Measurements from ENCODE around the gene LCE3E. TPM values are rescaled to one million over a fixed set of nuclear protein-coding genes. Genes with fewer than 3 reads are reported as not detected.

LCE3E gene
- total RNA-seq, 4 donors from 2014 or later: not detected

- no peak for TF ChIP-seq CTCF (IDR thresholded peaks at IDR 0.05)
- TF ChIP-seq POLR2A (IDR thresholded peaks at IDR 0.05): no peak
- DNase-seq: no peak
- intact Hi-C loops (cut with DNase I): no loop called here
- no peak overlapping the region for H3K4me3 ChIP-seq (replicated peaks in 1 of 3)
- H3K27ac ChIP-seq: no peak overlapping the region
- H3K27me3 ChIP-seq: peaks cover 20% of the 10 kb centered on the region
- no peaks in the 10 kb centered on the region for H3K36me3 ChIP-seq
- WGBS, 2 donors: 51 to 52% methylated on average over 7 of the region's 7 CpGs
- no peaks in the 10 kb centered on the region for H3K9me3 ChIP-seq
- peaks cover 4 to 7% of the 10 kb centered on the region in 2 donors for H3K4me1 ChIP-seq
Measured at GRCh38 chr1:152517237-152517811, 49.3 kb downstream of the LCE3E start.

GRCh38 chr1:152516082-152516481 lies 50.5 kb downstream of the LCE3E start:
- Histone ChIP-seq H3K4me1 (peaks cover 4 to 7% of the 10 kb centered on the region in 2 donors), H3K27me3 (peaks cover 20% of the 10 kb centered on the region), H3K27ac (no peak overlapping the region), H3K9me3 (no peaks in the 10 kb centered on the region), H3K4me3 (replicated peaks in 1 of 3) (no peak overlapping the region), H3K36me3 (no peaks in the 10 kb centered on the region)
- 74 to 77% methylated on average over 7 of the region's 7 CpGs for WGBS, 2 donors
- no peak for DNase-seq
- TF ChIP-seq CTCF (IDR thresholded peaks at IDR 0.05) (no peak), POLR2A (IDR thresholded peaks at IDR 0.05) (no peak)
- intact Hi-C loops (cut with DNase I): no loop called here

Small RNAs within 50 kb of the gene (small RNA-seq; reads per million reads assigned to genes)
- gene LCE3B: not detected

Other genes starting within 250 kb of the LCE3E start
- gene FLG, start 241.5 kb downstream of the LCE3E start, total RNA-seq: 1 to 10 TPM in 1 of 4 donors, under 1 TPM in 1, not detected in 2; 0.11 to 1.3 TPM
- not detected for gene FLG2, start 206.8 kb downstream of the LCE3E start, total RNA-seq
- not detected for gene CRNN, start 152.5 kb downstream of the LCE3E start, total RNA-seq
- gene LCE5A, start 56.0 kb downstream of the LCE3E start, total RNA-seq: not detected
- not detected for gene CRCT1, start 52.3 kb downstream of the LCE3E start, total RNA-seq
- not detected for gene LCE3D, start 13.7 kb upstream of the LCE3E start, total RNA-seq
- not detected for gene LCE3C, start 33.5 kb upstream of the LCE3E start, total RNA-seq
- gene LCE3B, start 47.0 kb upstream of the LCE3E start, total RNA-seq: not detected
- not detected for gene LCE3A, start 56.3 kb upstream of the LCE3E start, total RNA-seq
- not detected for gene LCE2D, start 96.6 kb upstream of the LCE3E start, total RNA-seq
- 10 to 100 TPM in 1 of 4 donors, not detected in 3; 17.6 TPM for gene LCE2C, start 108.5 kb upstream of the LCE3E start, total RNA-seq
- gene LCE2B, start 119.3 kb upstream of the LCE3E start, total RNA-seq: not detected
- gene LCE2A, start 131.6 kb upstream of the LCE3E start, total RNA-seq: not detected
- not detected for gene LCE4A, start 141.4 kb upstream of the LCE3E start, total RNA-seq
- gene KPRP, start 191.2 kb upstream of the LCE3E start, total RNA-seq: not detected
- gene LCE1F, start 208.4 kb upstream of the LCE3E start, total RNA-seq: not detected
- not detected for gene LCE1E, start 219.5 kb upstream of the LCE3E start, total RNA-seq
- gene LCE1D, start 229.9 kb upstream of the LCE3E start, total RNA-seq: not detected
- gene LCE1C, start 239.9 kb upstream of the LCE3E start, total RNA-seq: not detected
- not detected for gene LCE1B, start 245.2 kb upstream of the LCE3E start, total RNA-seq